ENCODE results near the gene LYG2. TPM values are rescaled to one million over a fixed set of nuclear protein-coding genes. Genes with fewer than 3 reads are reported as not detected.

Gene LYG2
- total and polyA plus RNA-seq, 2 of the 4 experiments (the other 2 are of a cell fraction): not detected

GRCh38 chr2:99217929-99218501 is 37.5 kb downstream of the LYG2 start:
- DNase-seq (peak; percentile 2), ATAC-seq (ENCODE audit: low read depth) (no peak)
- no peak overlapping the region for H2BK15ac ChIP-seq (ENCODE audit: low read depth, low read length)
- no peak for TF ChIP-seq POLR2A (IDR thresholded peaks at IDR 0.05; ENCODE audit: low read depth, low read length)
- no peak for TF ChIP-seq RCOR1 (IDR thresholded peaks at IDR 0.05; ENCODE audit: insufficient replicate concordance, low read length)
- no peak for TF ChIP-seq BHLHE40 (IDR thresholded peaks at IDR 0.05; ENCODE audit: low read depth, low read length)
- no peak for TF ChIP-seq MXI1 (IDR thresholded peaks at IDR 0.05; ENCODE audit: borderline replicate concordance, low read depth, low read length)
- TF ChIP-seq CHD1 (IDR thresholded peaks at IDR 0.05; ENCODE audit: low read depth, low read length): no peak
- TF ChIP-seq FOS (IDR thresholded peaks at IDR 0.05; ENCODE audit: low read depth, low read length): no peak
- TF ChIP-seq CEBPB (IDR thresholded peaks at IDR 0.05; ENCODE audit: low read depth, low read length): no peak
- no peak for TF ChIP-seq RFX5 (IDR thresholded peaks at IDR 0.05; ENCODE audit: low read depth, low read length)
- TF ChIP-seq, protein P1, sequence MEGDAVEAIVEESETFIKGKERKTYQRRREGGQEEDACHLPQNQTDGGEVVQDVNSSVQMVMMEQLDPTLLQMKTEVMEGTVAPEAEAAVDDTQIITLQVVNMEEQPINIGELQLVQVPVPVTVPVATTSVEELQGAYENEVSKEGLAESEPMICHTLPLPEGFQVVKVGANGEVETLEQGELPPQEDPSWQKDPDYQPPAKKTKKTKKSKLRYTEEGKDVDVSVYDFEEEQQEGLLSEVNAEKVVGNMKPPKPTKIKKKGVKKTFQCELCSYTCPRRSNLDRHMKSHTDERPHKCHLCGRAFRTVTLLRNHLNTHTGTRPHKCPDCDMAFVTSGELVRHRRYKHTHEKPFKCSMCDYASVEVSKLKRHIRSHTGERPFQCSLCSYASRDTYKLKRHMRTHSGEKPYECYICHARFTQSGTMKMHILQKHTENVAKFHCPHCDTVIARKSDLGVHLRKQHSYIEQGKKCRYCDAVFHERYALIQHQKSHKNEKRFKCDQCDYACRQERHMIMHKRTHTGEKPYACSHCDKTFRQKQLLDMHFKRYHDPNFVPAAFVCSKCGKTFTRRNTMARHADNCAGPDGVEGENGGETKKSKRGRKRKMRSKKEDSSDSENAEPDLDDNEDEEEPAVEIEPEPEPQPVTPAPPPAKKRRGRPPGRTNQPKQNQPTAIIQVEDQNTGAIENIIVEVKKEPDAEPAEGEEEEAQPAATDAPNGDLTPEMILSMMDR (conservative IDR thresholded peaks at IDR 0.05; ENCODE audit: low read depth, low read length): no peak
- no peak for TF ChIP-seq RAD21 (IDR thresholded peaks at IDR 0.05; ENCODE audit: low read length)
- no peak for TF ChIP-seq MAFK (IDR thresholded peaks at IDR 0.05; ENCODE audit: low read depth, low read length)
- TF ChIP-seq, protein P2, sequence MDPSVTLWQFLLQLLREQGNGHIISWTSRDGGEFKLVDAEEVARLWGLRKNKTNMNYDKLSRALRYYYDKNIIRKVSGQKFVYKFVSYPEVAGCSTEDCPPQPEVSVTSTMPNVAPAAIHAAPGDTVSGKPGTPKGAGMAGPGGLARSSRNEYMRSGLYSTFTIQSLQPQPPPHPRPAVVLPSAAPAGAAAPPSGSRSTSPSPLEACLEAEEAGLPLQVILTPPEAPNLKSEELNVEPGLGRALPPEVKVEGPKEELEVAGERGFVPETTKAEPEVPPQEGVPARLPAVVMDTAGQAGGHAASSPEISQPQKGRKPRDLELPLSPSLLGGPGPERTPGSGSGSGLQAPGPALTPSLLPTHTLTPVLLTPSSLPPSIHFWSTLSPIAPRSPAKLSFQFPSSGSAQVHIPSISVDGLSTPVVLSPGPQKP (IDR thresholded peaks at IDR 0.05; ENCODE audit: borderline replicate concordance, low read depth, low read length): no peak
- TF ChIP-seq, protein P3, sequence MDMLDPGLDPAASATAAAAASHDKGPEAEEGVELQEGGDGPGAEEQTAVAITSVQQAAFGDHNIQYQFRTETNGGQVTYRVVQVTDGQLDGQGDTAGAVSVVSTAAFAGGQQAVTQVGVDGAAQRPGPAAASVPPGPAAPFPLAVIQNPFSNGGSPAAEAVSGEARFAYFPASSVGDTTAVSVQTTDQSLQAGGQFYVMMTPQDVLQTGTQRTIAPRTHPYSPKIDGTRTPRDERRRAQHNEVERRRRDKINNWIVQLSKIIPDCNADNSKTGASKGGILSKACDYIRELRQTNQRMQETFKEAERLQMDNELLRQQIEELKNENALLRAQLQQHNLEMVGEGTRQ (IDR thresholded peaks at IDR 0.05; ENCODE audit: low read depth, low read length): no peak
- no peak for TF ChIP-seq MAZ (IDR thresholded peaks at IDR 0.05; ENCODE audit: borderline replicate concordance, low read depth, low read length)
- TF ChIP-seq NFE2L2 (IDR thresholded peaks at IDR 0.05; ENCODE audit: low read depth, low read length): no peak
- TF ChIP-seq SMC3 (IDR thresholded peaks at IDR 0.05; ENCODE audit: low read depth, low read length): no peak
- no peak overlapping the region for H2BK5ac ChIP-seq (ENCODE audit: low read depth, low read length, poor library complexity, severe bottlenecking)
- no peaks in the 10 kb centered on the region for H3K9me3 ChIP-seq (ENCODE audit: control insufficient read depth, insufficient read depth, low read length)
- no TSS peak for BruUV-seq (replicated peaks)
- no peak overlapping the region for H3K4ac ChIP-seq (ENCODE audit: low read depth, low read length)
- no peak overlapping the region for H3K56ac ChIP-seq (ENCODE audit: extremely low read depth, insufficient read depth, low read length)
- H4K8ac ChIP-seq (ENCODE audit: low read depth in 2 of 2, low read length in 2 of 2): no peak overlapping the region
- dilution Hi-C loops (cut with HindIII; ENCODE audit: low sequenced_read_pairs, unreplicated experiment) (no loop called here), intact Hi-C loops (cut with micrococcal nuclease) (no loop called here), in situ Hi-C loops (cut with MboI; ENCODE audit: low sequenced_read_pairs) (no loop called here)
- H3K36me3 ChIP-seq (ENCODE audit: control insufficient read depth, insufficient read depth, low read length): no peaks in the 10 kb centered on the region
- H4K5ac ChIP-seq (ENCODE audit: low read depth, low read length): no peak overlapping the region
- H4K91ac ChIP-seq (ENCODE audit: insufficient read depth, low read depth, low read length): no peak overlapping the region
- H2AK5ac ChIP-seq (ENCODE audit: low read depth, low read length): no peak overlapping the region
- H3K27me3 ChIP-seq (ENCODE audit: control insufficient read depth, insufficient read depth, low read length): no peaks in the 10 kb centered on the region
- no peaks in the 10 kb centered on the region for H4K20me1 ChIP-seq (ENCODE audit: insufficient read depth, low read length)
- H3K18ac ChIP-seq (ENCODE audit: low read depth, low read length): no peak overlapping the region
- CTCF ChIA-PET: no interaction called here
- H3K14ac ChIP-seq (replicated peaks; ENCODE audit: low read depth, low read length): no peak overlapping the region
- no peak overlapping the region for H2AFZ ChIP-seq (replicated peaks; ENCODE audit: low read length, poor library complexity)
- H3K79me1 ChIP-seq (ENCODE audit: low read depth in 1 of 2, low read length in 2 of 2): no peaks in the 10 kb centered on the region
- H2BK20ac ChIP-seq (ENCODE audit: low read depth, low read length): no peak overlapping the region
- no peak overlapping the region for H3K4me3 ChIP-seq (ENCODE audit: insufficient read depth, low read depth, low read length)
- no peak overlapping the region for H3K4me2 ChIP-seq (ENCODE audit: low read depth, low read length)
- no peak overlapping the region for H3K23ac ChIP-seq (ENCODE audit: low read depth, low read length)
- POLR2A ChIA-PET (ENCODE audit: unreplicated experiment): no interaction called here
- H3K4me1 ChIP-seq (ENCODE audit: control insufficient read depth, insufficient read depth, low read length): no peaks in the 10 kb centered on the region
- no peak overlapping the region for H2AK9ac ChIP-seq (replicated peaks; ENCODE audit: low read depth, low read length, poor library complexity)
- 86% methylated on average over 2 of the region's 4 CpGs; no CpG with 5 or more reads in 1 of the 2 experiments for WGBS, 2 experiments (ENCODE audit: extremely low coverage in 2 of 2, insufficient read length in 1 of 2)
- H3K9ac ChIP-seq (ENCODE audit: low read depth, low read length): no peak overlapping the region
- H3K9me1 ChIP-seq (ENCODE audit: insufficient read depth, low read length): no peaks in the 10 kb centered on the region
- H2BK120ac ChIP-seq (ENCODE audit: low read depth, low read length): no peak overlapping the region
- H3K27ac ChIP-seq (ENCODE audit: insufficient read depth, low read length): no peak overlapping the region
